CD4-positive, CD25-positive, alpha-beta regulatory T cell (primary cell): ENCODE results near the gene PLAC8L1. TPM values are rescaled to one million over a fixed set of nuclear protein-coding genes. Genes with fewer than 3 reads are reported as not detected.
"Not testable (repeated sequence)": the region's sequence is repeated elsewhere in the genome, so short reads cannot be mapped to it uniquely, and the experiment has no call there.

Experiments used
- ATAC-seq, 2 donors: fragments of 150-1000 bp; cut with Tn5 transposase; one replicate each; pipeline ENCODE4 v1.10.0; 2021; ENCODE audit warnings: low read depth in 2 of 2, moderate number of reproducible peaks in 2 of 2, moderate library complexity in 1 of 2
- DNase-seq, 3 donors: peaks; one replicate each; pipeline versions ENCODE4 v3.0.0 to v3.0.0-alpha.2; 2012 to 2022; ENCODE audit warnings: mixed read lengths in 1 of 3
- H3K27ac ChIP-seq: one replicate; pipeline ENCODE4 v1.7.0; 2013; ENCODE audit warnings: mild to moderate bottlenecking, low read length; ENCODE audit not compliant: insufficient read depth, poor library complexity, severe bottlenecking
- H3K27me3 ChIP-seq: one replicate; pipeline ENCODE4 v1.7.0; 2013; ENCODE audit warnings: low read length; ENCODE audit not compliant: control insufficient read depth, insufficient read depth
- H3K36me3 ChIP-seq: one replicate; pipeline ENCODE4 v1.7.0; 2013; ENCODE audit warnings: mild to moderate bottlenecking, low read length, moderate library complexity; ENCODE audit not compliant: control insufficient read depth, insufficient read depth
- H3K4me1 ChIP-seq: 2 replicates; pipeline ENCODE4 v1.7.0; 2013; ENCODE audit warnings: mild to moderate bottlenecking, low read length; ENCODE audit not compliant: insufficient read depth, control insufficient read depth, poor library complexity, severe bottlenecking
- H3K4me3 ChIP-seq: one replicate; pipeline ENCODE4 v1.7.0; 2013; ENCODE audit warnings: low read depth, mild to moderate bottlenecking, low read length, moderate library complexity
- H3K9me3 ChIP-seq, 2 experiments: 1 replicate in 1 of 2; 2 replicates in 1 of 2; pipeline ENCODE4 v1.7.0; 2013; ENCODE audit warnings: low read length in 2 of 2, mild to moderate bottlenecking in 1 of 2, moderate library complexity in 1 of 2; ENCODE audit not compliant: control insufficient read depth in 2 of 2
- H3K27ac Mint-ChIP-seq, 3 donors: one replicate each; pipeline ENCODE4 v1.8.0; 2020 to 2022; ENCODE audit warnings: mild to moderate bottlenecking in 3 of 3, mixed read lengths in 3 of 3, moderate library complexity in 2 of 3
- H3K27me3 Mint-ChIP-seq: one replicate; pipeline ENCODE4 v1.8.0; 2022; ENCODE audit warnings: mild to moderate bottlenecking, mixed read lengths
- H3K36me3 Mint-ChIP-seq: one replicate; pipeline ENCODE4 v1.8.0; 2020; ENCODE audit warnings: mixed read lengths
- H3K4me1 Mint-ChIP-seq, 4 donors: one replicate each; pipeline ENCODE4 v1.8.0; 2020 to 2022; ENCODE audit warnings: mixed read lengths in 4 of 4, mild to moderate bottlenecking in 1 of 4
- H3K4me3 Mint-ChIP-seq, 4 donors: one replicate each; pipeline ENCODE4 v1.8.0; 2020 to 2022; ENCODE audit warnings: mild to moderate bottlenecking in 4 of 4, mixed read lengths in 4 of 4, moderate library complexity in 3 of 4
- H3K9me3 Mint-ChIP-seq, 7 donors: one replicate each; pipeline ENCODE4 v1.8.0; 2020 to 2022; ENCODE audit warnings: mixed read lengths in 7 of 7, mild to moderate bottlenecking in 3 of 7, moderate library complexity in 2 of 7
- polyA plus RNA-seq, 4 donors: library from polyadenylated mRNA; unstranded; fragments of 300-500 nt; fragmentation: Illumina TruSeq; gene quantifications; one replicate each; pipeline ENCODE4 v1.2.3, GENCODE V29; 2021
- total RNA-seq: library from RNA; stranded (reverse); gene quantifications from one replicate; pipeline ENCODE4 v1.2.3, GENCODE V29; 2022

PLAC8L1 gene, protein sequence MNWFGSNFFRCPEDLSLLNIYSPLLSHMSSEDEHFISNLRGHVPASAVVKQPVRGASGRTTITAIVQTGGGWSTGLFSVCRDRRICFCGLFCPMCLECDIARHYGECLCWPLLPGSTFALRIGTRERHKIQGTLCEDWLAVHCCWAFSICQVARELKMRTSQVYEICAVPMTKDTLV
- total RNA-seq, result 0.67 TPM
- polyA plus RNA-seq, result not detected

DNA sequence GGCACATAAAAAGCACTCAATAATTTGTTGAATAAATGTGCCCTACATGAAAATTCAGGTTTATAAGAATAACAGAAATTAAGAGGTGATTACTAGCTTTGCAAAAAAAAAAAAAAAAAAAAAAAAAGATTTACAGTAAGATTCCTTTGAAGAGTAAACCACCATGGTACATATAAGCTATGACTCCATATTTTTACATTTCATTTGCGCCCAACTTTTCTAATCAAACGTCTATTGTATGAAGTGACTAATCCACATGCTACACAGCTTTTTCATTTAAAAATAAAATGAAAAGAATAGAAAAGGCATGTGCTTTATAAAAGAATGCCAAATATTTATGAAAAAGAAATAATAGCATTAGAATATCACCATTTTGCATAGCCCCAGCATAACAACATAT lies at the start of gene PLAC8L1:
TSS of gene PLAC8L1 (minus strand) at position 101 of the 400 bp plus-strand sequence. CDS start 1,266 bp downstream, outside the sequence.
- Mint-ChIP-seq H3K4me1 (peaks cover 0 to 8% (median 0%) of the 10 kb centered on the region in 4 donors), H3K27ac (peak within 1 kb of the TSS in 1 of 3 donors; percentile 16), H3K4me3 (no peak within 1 kb of the TSS), H3K36me3 (peaks cover 11% of the 10 kb centered on the region), H3K27me3 (no peaks in the 10 kb centered on the region), H3K9me3 (peaks cover 0 to 1% (median 0%) of the 10 kb centered on the region in 7 donors)
- Histone ChIP-seq H3K36me3 (no peaks in the 10 kb centered on the region), H3K4me1 (no peaks in the 10 kb centered on the region), H3K4me3 (no peak within 1 kb of the TSS), H3K27ac (no peak within 1 kb of the TSS), H3K9me3 (no peaks in the 10 kb centered on the region), H3K27me3 (no peaks in the 10 kb centered on the region)
- ATAC-seq (no peak), DNase-seq (no peak)

DNA sequence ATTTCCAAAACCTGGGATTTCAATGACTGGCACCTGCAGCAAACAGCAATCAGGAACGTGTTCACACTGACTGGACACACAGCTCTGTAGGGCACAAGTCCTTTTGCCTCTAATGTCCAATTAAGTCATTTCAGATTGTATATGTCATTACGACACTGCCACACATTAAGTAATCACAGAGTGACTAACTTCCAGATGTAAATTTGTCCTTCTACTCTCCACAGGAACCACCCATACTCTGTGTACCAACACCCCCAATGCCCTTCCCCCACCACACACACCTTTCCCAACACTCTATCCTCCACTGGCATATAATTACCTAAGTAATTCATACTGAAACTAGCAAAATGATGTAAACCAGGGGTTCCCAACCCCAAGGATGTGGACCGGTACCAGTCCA lies 46.6 kb upstream of the PLAC8L1 start:
- H3K4me3 ChIP-seq, result no peak overlapping the region
- no peaks in the 10 kb centered on the region for H3K27me3 ChIP-seq
- Mint-ChIP-seq H3K27me3 (no peaks in the 10 kb centered on the region), H3K9me3 (no peaks in the 10 kb centered on the region), H3K4me3 (peak overlapping the region in 1 of 4 donors; percentile 59), H3K36me3 (peaks cover 60% of the 10 kb centered on the region), H3K4me1 (peaks cover 0 to 12% (median 4%) of the 10 kb centered on the region in 4 donors), H3K27ac (peak overlapping the region in 1 of 3 donors; percentile 60)
- DNase-seq, result no peak
- H3K4me1 ChIP-seq, result no peaks in the 10 kb centered on the region
- H3K9me3 ChIP-seq, result no peaks in the 10 kb centered on the region
- no peak overlapping the region for H3K27ac ChIP-seq
- no peak for ATAC-seq
- peaks cover 80% of the 10 kb centered on the region for H3K36me3 ChIP-seq

DNA sequence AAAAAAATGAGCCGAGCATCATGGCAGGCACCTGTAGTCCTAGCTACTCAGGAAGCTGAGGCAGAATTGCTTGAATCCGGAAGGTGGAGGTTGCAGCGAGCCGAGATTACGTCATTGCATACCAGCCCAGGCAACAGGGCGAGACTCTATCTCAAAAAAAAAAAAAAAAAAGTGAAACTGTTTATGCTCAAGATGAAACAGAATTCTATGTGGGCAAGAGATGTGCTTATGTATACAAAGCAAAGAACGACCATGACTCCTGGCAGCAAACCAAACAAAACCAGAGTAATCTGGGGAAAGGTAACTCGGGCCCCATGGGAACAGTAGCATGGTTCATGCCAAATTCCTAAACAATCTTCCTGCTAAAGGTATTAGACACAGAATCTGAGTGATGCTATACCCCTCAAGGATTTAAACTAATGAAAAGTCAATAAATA lies 32.6 kb upstream of the PLAC8L1 start:
- DNase-seq (no peak), ATAC-seq (no peak)
- H3K27me3 Mint-ChIP-seq, result no peaks in the 10 kb centered on the region
- Histone ChIP-seq H3K4me1 (no peaks in the 10 kb centered on the region), H3K27ac (no peak overlapping the region), H3K4me3 (no peak overlapping the region), H3K36me3 (peaks cover 52% of the 10 kb centered on the region), H3K27me3 (no peaks in the 10 kb centered on the region), H3K9me3 (no peaks in the 10 kb centered on the region)
- H3K4me1 Mint-ChIP-seq, result peaks cover 0 to 5% (median 1%) of the 10 kb centered on the region in 4 donors
- H3K9me3 Mint-ChIP-seq, result peaks cover 0 to 1% (median 0%) of the 10 kb centered on the region in 7 donors
- peaks cover 62% of the 10 kb centered on the region for H3K36me3 Mint-ChIP-seq
- no peak overlapping the region for H3K4me3 Mint-ChIP-seq
- H3K27ac Mint-ChIP-seq, result no peak overlapping the region

DNA sequence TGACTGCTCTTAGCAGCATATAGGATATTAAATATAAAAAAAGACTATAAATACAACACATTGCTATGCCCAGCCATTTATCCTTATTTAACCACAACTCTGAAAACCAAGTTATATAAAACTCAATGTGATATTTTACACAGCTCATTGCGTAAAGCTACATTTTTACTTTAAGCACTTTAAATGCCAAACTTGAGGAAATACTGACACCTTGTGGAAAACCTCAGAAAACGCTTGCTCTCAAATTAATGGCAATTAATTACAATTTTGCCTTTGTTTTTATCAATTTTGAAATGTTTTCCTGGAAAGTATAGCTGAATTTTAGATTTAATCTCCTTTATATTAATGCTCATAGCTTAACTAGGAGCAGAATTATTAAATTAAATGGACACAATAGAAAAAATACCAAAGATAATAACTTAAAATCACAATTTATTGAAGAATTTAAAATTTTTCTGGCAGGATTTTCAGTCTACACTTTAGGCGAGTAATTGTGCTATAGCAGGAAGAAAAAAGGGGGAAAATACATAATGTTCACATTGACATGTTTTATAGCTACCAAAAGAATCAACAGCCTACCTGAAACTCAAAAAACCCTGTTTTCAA lies 25.2 kb upstream of the PLAC8L1 start:
- no peaks in the 10 kb centered on the region for H3K27me3 Mint-ChIP-seq
- Histone ChIP-seq H3K27me3 (no peaks in the 10 kb centered on the region), H3K4me1 (no peaks in the 10 kb centered on the region), H3K4me3 (no peak overlapping the region), H3K36me3 (peaks cover 83% of the 10 kb centered on the region), H3K9me3 (no peaks in the 10 kb centered on the region), H3K27ac (no peak overlapping the region)
- ATAC-seq, result no peak
- no peak overlapping the region for H3K4me3 Mint-ChIP-seq
- peak in 2 of 3 donors; percentile 22 to 28 for DNase-seq
- H3K27ac Mint-ChIP-seq, result no peak overlapping the region
- H3K4me1 Mint-ChIP-seq, result peaks cover 0 to 5% (median under 1%) of the 10 kb centered on the region in 4 donors
- H3K9me3 Mint-ChIP-seq, result no peaks in the 10 kb centered on the region
- peaks cover 41% of the 10 kb centered on the region for H3K36me3 Mint-ChIP-seq

DNA sequence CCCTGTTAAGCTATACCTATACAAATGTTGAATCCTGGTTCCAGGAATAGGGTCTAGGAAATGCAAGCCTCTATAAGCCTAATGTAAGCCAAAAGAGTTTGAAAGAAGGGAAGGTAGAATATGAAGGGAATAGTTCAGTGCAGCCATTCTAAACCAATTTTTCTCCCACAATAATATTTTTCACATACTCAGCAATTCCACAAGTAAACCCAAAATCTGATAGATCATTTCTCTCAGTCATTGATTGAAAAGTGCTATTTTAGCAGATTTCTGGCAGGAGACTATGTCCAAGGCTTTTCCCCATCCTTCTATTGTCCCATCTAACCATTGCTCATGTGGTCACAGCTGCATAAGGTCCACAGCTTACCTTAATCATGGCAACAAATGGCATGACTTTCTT lies 20.7 kb upstream of the PLAC8L1 start:
- no peaks in the 10 kb centered on the region for H3K27me3 ChIP-seq
- no peak overlapping the region for H3K4me3 Mint-ChIP-seq
- H3K9me3 Mint-ChIP-seq, result peaks cover 0 to 4% (median 0%) of the 10 kb centered on the region in 7 donors
- no peak overlapping the region for H3K27ac ChIP-seq
- H3K36me3 ChIP-seq, result peaks cover 91% of the 10 kb centered on the region
- H3K4me1 Mint-ChIP-seq, result peaks cover 0 to 4% (median 2%) of the 10 kb centered on the region in 4 donors
- peaks cover 58% of the 10 kb centered on the region for H3K36me3 Mint-ChIP-seq
- ATAC-seq (no peak), DNase-seq (no peak)
- no peaks in the 10 kb centered on the region for H3K4me1 ChIP-seq
- H3K27me3 Mint-ChIP-seq, result no peaks in the 10 kb centered on the region
- H3K4me3 ChIP-seq, result no peak overlapping the region
- peak overlapping the region in 2 of 3 donors; percentile 18 to 52 for H3K27ac Mint-ChIP-seq
- H3K9me3 ChIP-seq, result no peaks in the 10 kb centered on the region

DNA sequence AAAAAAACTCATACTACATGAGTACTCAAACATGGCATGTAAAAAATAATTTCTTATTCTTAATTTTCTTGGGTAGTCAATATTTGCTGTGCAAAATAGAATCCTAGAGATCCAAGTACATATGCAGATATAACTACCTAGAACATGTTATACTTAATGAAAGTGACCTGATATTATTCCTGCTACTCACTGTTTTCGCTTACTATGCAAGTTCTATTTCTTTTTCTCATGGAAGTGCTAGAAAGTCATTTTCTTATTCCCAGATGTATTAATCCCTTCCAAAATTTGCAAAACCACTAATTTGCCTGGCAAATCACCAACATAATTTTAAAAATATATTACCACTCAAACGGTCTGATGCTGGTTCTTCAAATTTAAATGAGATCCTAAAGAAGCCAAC lies 19.2 kb upstream of the PLAC8L1 start:
- ATAC-seq, result no peak
- H3K27ac ChIP-seq, result no peak overlapping the region
- H3K4me3 Mint-ChIP-seq, result no peak overlapping the region
- H3K4me1 ChIP-seq, result no peaks in the 10 kb centered on the region
- H3K27ac Mint-ChIP-seq, result no peak overlapping the region
- peaks cover 64% of the 10 kb centered on the region for H3K36me3 Mint-ChIP-seq
- H3K36me3 ChIP-seq, result peaks cover 93% of the 10 kb centered on the region
- DNase-seq, result no peak
- peaks cover 0 to 4% (median 0%) of the 10 kb centered on the region in 7 donors for H3K9me3 Mint-ChIP-seq
- H3K27me3 Mint-ChIP-seq, result no peaks in the 10 kb centered on the region
- H3K27me3 ChIP-seq, result no peaks in the 10 kb centered on the region
- H3K4me1 Mint-ChIP-seq, result peaks cover 0 to 6% (median 2%) of the 10 kb centered on the region in 4 donors
- H3K4me3 ChIP-seq, result no peak overlapping the region
- H3K9me3 ChIP-seq, result no peaks in the 10 kb centered on the region

DNA sequence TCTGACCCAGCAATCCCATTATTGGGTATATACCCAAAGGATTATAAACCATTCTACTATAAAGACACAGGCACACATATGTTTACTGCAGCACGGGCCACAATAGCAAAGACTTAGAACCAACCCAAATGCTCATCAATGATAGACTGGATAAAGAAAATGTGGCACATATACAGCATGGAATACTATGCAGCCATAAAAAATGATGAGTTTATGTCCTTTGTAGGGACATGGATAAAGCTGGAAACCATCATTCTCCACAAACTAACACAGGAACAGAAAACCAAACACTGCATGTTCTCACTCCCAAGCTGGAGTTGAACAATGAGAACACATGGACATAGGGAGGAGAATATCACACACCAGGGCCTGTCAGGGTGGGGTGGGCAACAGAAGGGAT lies 16.1 kb upstream of the PLAC8L1 start:
- ATAC-seq, H3K4me1 ChIP-seq, H3K27me3 Mint-ChIP-seq, H3K27me3 ChIP-seq, H3K4me3 Mint-ChIP-seq, DNase-seq, H3K27ac ChIP-seq, H3K9me3 ChIP-seq, H3K9me3 Mint-ChIP-seq, H3K27ac Mint-ChIP-seq, H3K4me3 ChIP-seq: not testable (repeated sequence)
- peaks cover 77% of the 10 kb centered on the region for H3K36me3 Mint-ChIP-seq
- H3K4me1 Mint-ChIP-seq, result peaks cover 0 to 22% (median 8%) of the 10 kb centered on the region in 4 donors
- peaks cover 89% of the 10 kb centered on the region for H3K36me3 ChIP-seq

DNA sequence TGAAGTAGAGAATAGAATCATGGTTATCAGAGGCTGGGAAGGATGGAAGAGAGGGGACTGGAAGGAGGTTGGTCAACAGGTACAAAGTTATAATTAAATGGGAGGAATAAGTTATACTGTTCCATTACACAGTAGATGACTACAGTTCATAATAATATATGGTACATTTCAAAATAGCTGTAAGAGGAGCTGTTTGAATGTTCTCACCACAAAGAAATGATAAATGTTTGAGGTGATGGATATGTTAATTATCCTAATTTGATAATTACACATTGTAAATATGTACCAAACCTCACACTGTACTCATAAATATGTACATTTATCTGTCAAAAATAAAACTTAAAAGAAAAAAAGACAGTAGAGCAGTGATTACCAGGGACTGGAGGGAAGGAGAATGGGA lies 12.9 kb upstream of the PLAC8L1 start:
- H3K9me3 Mint-ChIP-seq, result peaks cover 0 to 4% (median 0%) of the 10 kb centered on the region in 7 donors
- no peak overlapping the region for H3K4me3 ChIP-seq
- H3K27me3 Mint-ChIP-seq, result no peaks in the 10 kb centered on the region
- peaks cover 62% of the 10 kb centered on the region for H3K36me3 Mint-ChIP-seq
- H3K9me3 ChIP-seq, result no peaks in the 10 kb centered on the region
- peaks cover 0 to 21% (median 6%) of the 10 kb centered on the region in 4 donors for H3K4me1 Mint-ChIP-seq
- no peak overlapping the region for H3K4me3 Mint-ChIP-seq
- DNase-seq, result no peak
- H3K27ac Mint-ChIP-seq, result no peak overlapping the region
- H3K4me1 ChIP-seq, result no peaks in the 10 kb centered on the region
- H3K36me3 ChIP-seq, result peaks cover 78% of the 10 kb centered on the region
- no peak for ATAC-seq
- H3K27me3 ChIP-seq, result no peaks in the 10 kb centered on the region
- H3K27ac ChIP-seq, result no peak overlapping the region
